IPS-18c (cell line): ENCODE results near the gene IGSF5.
"Not testable (repeated sequence)": the region's sequence is repeated elsewhere in the genome, so short reads cannot be mapped to it uniquely, and the experiment has no call there.

ENCODE experiments used
- H3K4me3 ChIP-seq: 2 replicates; pipeline ENCODE4 v1.7.0; 2013; ENCODE audit warnings: low read depth, mild to moderate bottlenecking, low read length, moderate library complexity; ENCODE audit not compliant: insufficient read depth
- H3K9me3 ChIP-seq: one replicate; pipeline ENCODE4 v1.6.1; 2013; ENCODE audit warnings: mild to moderate bottlenecking, low read length, moderate library complexity; ENCODE audit not compliant: control insufficient read depth, insufficient read depth

The IGSF5 gene

GRCh38 chr21:39728341-39728740, 16.6 kb upstream of the IGSF5 start:
- Histone ChIP-seq H3K9me3 (peaks cover 2% of the 10 kb centered on the region), H3K4me3 (no peak overlapping the region)

GRCh38 chr21:39730418-39731157, 14.4 kb upstream of the IGSF5 start:
- no peaks in the 10 kb centered on the region for H3K9me3 ChIP-seq
- H3K4me3 ChIP-seq = no peak overlapping the region

- no peaks in the 10 kb centered on the region for H3K9me3 ChIP-seq
- no peak overlapping the region for H3K4me3 ChIP-seq
Measured at GRCh38 chr21:39736716-39737115, 8.3 kb upstream of the IGSF5 start.

GRCh38 chr21:39737376-39738000, 7.5 kb upstream of the IGSF5 start:
- H3K4me3 ChIP-seq = no peak overlapping the region
- no peaks in the 10 kb centered on the region for H3K9me3 ChIP-seq

- Histone ChIP-seq H3K4me3 (no peak overlapping the region), H3K9me3 (no peaks in the 10 kb centered on the region)
Measured at GRCh38 chr21:39738566-39738965, 6.4 kb upstream of the IGSF5 start.

GRCh38 chr21:39739531-39739930, 5.5 kb upstream of the IGSF5 start:
- H3K4me3 ChIP-seq = not testable (repeated sequence)

GRCh38 chr21:39742561-39742960, 2.4 kb upstream of the IGSF5 start:
- not testable (repeated sequence) for H3K9me3 ChIP-seq, H3K4me3 ChIP-seq

More at GRCh38 chr21:39739531-39739930, 5.5 kb upstream of the IGSF5 start:
- H3K9me3 ChIP-seq = not testable (repeated sequence)

- not testable (repeated sequence) for H3K4me3 ChIP-seq, H3K9me3 ChIP-seq
Measured at GRCh38 chr21:39745332-39745731, 349 bp downstream of the IGSF5 start.

GRCh38 chr21:39750670-39751069, 5.7 kb downstream of the IGSF5 start:
- Histone ChIP-seq H3K4me3 (no peak overlapping the region), H3K9me3 (no peaks in the 10 kb centered on the region)

GRCh38 chr21:39754811-39755210, 9.8 kb downstream of the IGSF5 start:
- peaks cover 2% of the 10 kb centered on the region for H3K9me3 ChIP-seq
- no peak overlapping the region for H3K4me3 ChIP-seq

GRCh38 chr21:39756285-39756684, 11.3 kb downstream of the IGSF5 start:
- H3K9me3 ChIP-seq = peaks cover 2% of the 10 kb centered on the region
- H3K4me3 ChIP-seq = no peak overlapping the region

GRCh38 chr21:39763272-39763970, 18.4 kb downstream of the IGSF5 start:
- peaks cover under 1% of the 10 kb centered on the region for H3K9me3 ChIP-seq
- H3K4me3 ChIP-seq = no peak overlapping the region

- H3K9me3 ChIP-seq = no peaks in the 10 kb centered on the region
Measured at GRCh38 chr21:39774227-39774626, 29.2 kb downstream of the IGSF5 start.

GRCh38 chr21:39775816-39776215, 30.8 kb downstream of the IGSF5 start:
- H3K4me3 ChIP-seq = no peak overlapping the region

More at GRCh38 chr21:39774227-39774626, 29.2 kb downstream of the IGSF5 start:
- no peak overlapping the region for H3K4me3 ChIP-seq

GRCh38 chr21:39776589-39776988, 31.6 kb downstream of the IGSF5 start:
- no peaks in the 10 kb centered on the region for H3K9me3 ChIP-seq
- H3K4me3 ChIP-seq = no peak overlapping the region

More at GRCh38 chr21:39775816-39776215, 30.8 kb downstream of the IGSF5 start:
- H3K9me3 ChIP-seq = no peaks in the 10 kb centered on the region

GRCh38 chr21:39781331-39781730, 36.3 kb downstream of the IGSF5 start:
- no peak overlapping the region for H3K4me3 ChIP-seq
- H3K9me3 ChIP-seq = no peaks in the 10 kb centered on the region

- Histone ChIP-seq H3K9me3 (peaks cover under 1% of the 10 kb centered on the region), H3K4me3 (no peak overlapping the region)
Measured at GRCh38 chr21:39788383-39788782, 43.4 kb downstream of the IGSF5 start.

- no peak overlapping the region for H3K4me3 ChIP-seq
Measured at GRCh38 chr21:39796466-39796865, 51.5 kb downstream of the IGSF5 start.

More at GRCh38 chr21:39796466-39796865, 51.5 kb downstream of the IGSF5 start:
- H3K9me3 ChIP-seq = peaks cover 3% of the 10 kb centered on the region
